ENCODE results near the gene LMF1.

Gene LMF1

GRCh38 chr16:804193-805048, 166.4 kb downstream of the LMF1 start:
- DNase-seq (ENCODE audit: extremely low spot score, insufficient read length, low read depth) (no peak), FAIRE-seq (no peak)

- no peak for DNase-seq (ENCODE audit: extremely low spot score, insufficient read length, low read depth)
- FAIRE-seq = no peak
Observed at GRCh38 chr16:803754-804080, 167.1 kb downstream of the LMF1 start.

All from GM18507 (cell line).